SJSA1 (cell line): Measurements from ENCODE around the gene MTF1. TPM values are rescaled to one million over a fixed set of nuclear protein-coding genes. Genes with fewer than 3 reads are reported as not detected.

Experiments used
- DNase-seq, 2 experiments: peaks; one replicate each; pipeline ENCODE4 v3.0.0-alpha.2; 2015 to 2020; ENCODE audit warnings: low spot score in 2 of 2, low read depth in 1 of 2
- H3K27ac ChIP-seq: fragments of 250-450 bp; sonication (Bioruptor Pico); 2 replicates; pipeline ENCODE4 v1.5.1; 2020; ENCODE audit warnings: mild to moderate bottlenecking, moderate library complexity
- H3K27me3 ChIP-seq: fragments of 250-450 bp; sonication (Bioruptor Pico); replicated peaks from 2 replicates; pipeline ENCODE4 v1.5.1; 2020; ENCODE audit warnings: mild to moderate bottlenecking, moderate library complexity
- H3K36me3 ChIP-seq: fragments of 250-450 bp; sonication (Bioruptor Pico); 2 replicates; pipeline ENCODE4 v1.5.1; 2020; ENCODE audit warnings: mild to moderate bottlenecking
- H3K4me1 ChIP-seq: fragments of 250-450 bp; sonication (Bioruptor Pico); replicated peaks from 2 replicates; pipeline ENCODE4 v1.6.1; 2021; ENCODE audit warnings: mild to moderate bottlenecking
- H3K4me3 ChIP-seq: fragments of 250-450 bp; sonication (Bioruptor Pico); 2 replicates; pipeline ENCODE4 v1.5.1; 2020; ENCODE audit warnings: mild to moderate bottlenecking
- H3K9me3 ChIP-seq: fragments of 250-450 bp; sonication (Bioruptor Pico); replicated peaks from 2 replicates; pipeline ENCODE4 v1.5.1; 2020; ENCODE audit warnings: mild to moderate bottlenecking
- total RNA-seq: library from RNA; depleted of rRNA; stranded (reverse); fragments of >200 nt; shearing (Covaris generic); gene quantifications from 2 replicates; pipeline ENCODE4 v1.2.3, GENCODE V29; 2014

Gene MTF1
- total RNA-seq, 1 experiment from 2014 or later, result 2.6 TPM

GRCh38 chr1:37860346-37860666, 914 bp upstream of the MTF1 start:
- Histone ChIP-seq H3K9me3 (no peaks in the 10 kb centered on the region), H3K4me3 (peak overlapping the region; percentile 76), H3K36me3 (peaks cover 35% of the 10 kb centered on the region), H3K27me3 (no peaks in the 10 kb centered on the region), H3K27ac (no peak overlapping the region), H3K4me1 (peaks cover 10% of the 10 kb centered on the region)
- DNase-seq, result no peak

GRCh38 chr1:37858931-37859506, 373 bp downstream of the MTF1 start:
- H3K4me1 ChIP-seq, result peaks cover 10% of the 10 kb centered on the region
- no peak for DNase-seq

GRCh38 chr1:37854406-37854805, 5.0 kb downstream of the MTF1 start:
- Histone ChIP-seq H3K9me3 (0 out of 2 replicates have a peak, but pooled peaks cover 2% of the 10 kb centered on the region), H3K36me3 (peaks cover 59% of the 10 kb centered on the region), H3K27me3 (no peaks in the 10 kb centered on the region), H3K4me1 (peaks cover 7% of the 10 kb centered on the region), H3K4me3 (no peak overlapping the region), H3K27ac (no peak overlapping the region)
- DNase-seq, result no peak

More at GRCh38 chr1:37858931-37859506, 373 bp downstream of the MTF1 start:
- peak overlapping the region; percentile 76 for H3K4me3 ChIP-seq
- peak overlapping the region; percentile 58 for H3K27ac ChIP-seq
- H3K9me3 ChIP-seq, result no peaks in the 10 kb centered on the region
- H3K36me3 ChIP-seq, result peaks cover 39% of the 10 kb centered on the region
- H3K27me3 ChIP-seq, result no peaks in the 10 kb centered on the region

GRCh38 chr1:37853157-37853556, 6.2 kb downstream of the MTF1 start:
- peaks cover 66% of the 10 kb centered on the region for H3K36me3 ChIP-seq
- DNase-seq, result no peak
- no peak overlapping the region for H3K4me3 ChIP-seq
- H3K4me1 ChIP-seq, result peaks cover 2% of the 10 kb centered on the region
- no peak overlapping the region for H3K27ac ChIP-seq
- H3K9me3 ChIP-seq, result 0 out of 2 replicates have a peak, but pooled peaks cover 2% of the 10 kb centered on the region
- no peaks in the 10 kb centered on the region for H3K27me3 ChIP-seq

- Histone ChIP-seq H3K36me3 (peaks cover 69% of the 10 kb centered on the region), H3K4me3 (no peak overlapping the region), H3K27me3 (no peaks in the 10 kb centered on the region), H3K9me3 (0 out of 2 replicates have a peak, but pooled peaks cover 2% of the 10 kb centered on the region), H3K27ac (no peak overlapping the region), H3K4me1 (no peaks in the 10 kb centered on the region)
- DNase-seq, result no peak
These were observed 7.6 kb downstream of the MTF1 start for GRCh38 chr1:37851782-37852210.

GRCh38 chr1:37851262-37851661, 8.1 kb downstream of the MTF1 start:
- 0 out of 2 replicates have a peak, but pooled peaks cover 2% of the 10 kb centered on the region for H3K9me3 ChIP-seq
- no peak overlapping the region for H3K4me3 ChIP-seq
- no peaks in the 10 kb centered on the region for H3K27me3 ChIP-seq
- H3K36me3 ChIP-seq, result peaks cover 71% of the 10 kb centered on the region
- no peaks in the 10 kb centered on the region for H3K4me1 ChIP-seq
- no peak for DNase-seq
- no peak overlapping the region for H3K27ac ChIP-seq

GRCh38 chr1:37850352-37850955, 8.9 kb downstream of the MTF1 start:
- Histone ChIP-seq H3K9me3 (0 out of 2 replicates have a peak, but pooled peaks cover 2% of the 10 kb centered on the region), H3K4me3 (no peak overlapping the region), H3K36me3 (peaks cover 75% of the 10 kb centered on the region), H3K4me1 (no peaks in the 10 kb centered on the region), H3K27me3 (no peaks in the 10 kb centered on the region), H3K27ac (no peak overlapping the region)
- DNase-seq, result no peak

GRCh38 chr1:37849480-37849879, 9.9 kb downstream of the MTF1 start:
- no peak overlapping the region for H3K4me3 ChIP-seq
- H3K27me3 ChIP-seq, result no peaks in the 10 kb centered on the region
- DNase-seq, result no peak
- peaks cover 69% of the 10 kb centered on the region for H3K36me3 ChIP-seq
- no peaks in the 10 kb centered on the region for H3K4me1 ChIP-seq
- peaks cover 2% of the 10 kb centered on the region; the same call in 1 of the 2 replicates for H3K9me3 ChIP-seq
- no peak overlapping the region for H3K27ac ChIP-seq

GRCh38 chr1:37846647-37847339, 12.6 kb downstream of the MTF1 start:
- Histone ChIP-seq H3K36me3 (peaks cover 54% of the 10 kb centered on the region), H3K4me3 (no peak overlapping the region), H3K4me1 (no peaks in the 10 kb centered on the region), H3K27ac (no peak overlapping the region), H3K27me3 (no peaks in the 10 kb centered on the region), H3K9me3 (peaks cover 2% of the 10 kb centered on the region; the same call in 1 of the 2 replicates)
- DNase-seq, result no peak

- no peak overlapping the region for H3K4me3 ChIP-seq
- no peak overlapping the region for H3K27ac ChIP-seq
- no peak for DNase-seq
- H3K27me3 ChIP-seq, result no peaks in the 10 kb centered on the region
- peaks cover 50% of the 10 kb centered on the region for H3K36me3 ChIP-seq
- no peaks in the 10 kb centered on the region for H3K4me1 ChIP-seq
- peaks cover 2% of the 10 kb centered on the region; the same call in 1 of the 2 replicates for H3K9me3 ChIP-seq
These were observed 13.6 kb downstream of the MTF1 start for GRCh38 chr1:37845786-37846185.

- DNase-seq, result no peak
- H3K4me1 ChIP-seq, result no peaks in the 10 kb centered on the region
- H3K4me3 ChIP-seq, result no peak overlapping the region
- no peaks in the 10 kb centered on the region for H3K27me3 ChIP-seq
- H3K36me3 ChIP-seq, result peaks cover 45% of the 10 kb centered on the region
- H3K9me3 ChIP-seq, result no peaks in the 10 kb centered on the region; the same call in 1 of the 2 replicates
- H3K27ac ChIP-seq, result no peak overlapping the region
These were observed 14.2 kb downstream of the MTF1 start for GRCh38 chr1:37845049-37845646.

- Histone ChIP-seq H3K27me3 (no peaks in the 10 kb centered on the region), H3K9me3 (no peaks in the 10 kb centered on the region; the same call in 1 of the 2 replicates), H3K4me1 (no peaks in the 10 kb centered on the region), H3K4me3 (no peak overlapping the region), H3K27ac (no peak overlapping the region), H3K36me3 (peaks cover 48% of the 10 kb centered on the region)
- DNase-seq, result no peak
These were observed 14.9 kb downstream of the MTF1 start for GRCh38 chr1:37844536-37844935.

GRCh38 chr1:37841652-37842051, 17.7 kb downstream of the MTF1 start:
- Histone ChIP-seq H3K36me3 (peaks cover 41% of the 10 kb centered on the region), H3K4me1 (no peaks in the 10 kb centered on the region)

GRCh38 chr1:37840711-37841110, 18.7 kb downstream of the MTF1 start:
- Histone ChIP-seq H3K27me3 (no peaks in the 10 kb centered on the region), H3K9me3 (no peaks in the 10 kb centered on the region; the same call in 1 of the 2 replicates), H3K36me3 (peaks cover 39% of the 10 kb centered on the region), H3K4me3 (no peak overlapping the region), H3K27ac (no peak overlapping the region), H3K4me1 (no peaks in the 10 kb centered on the region)
- DNase-seq, result no peak

More at GRCh38 chr1:37841652-37842051, 17.7 kb downstream of the MTF1 start:
- Histone ChIP-seq H3K4me3 (no peak overlapping the region), H3K9me3 (no peaks in the 10 kb centered on the region; the same call in 1 of the 2 replicates), H3K27ac (no peak overlapping the region), H3K27me3 (no peaks in the 10 kb centered on the region)
- no peak for DNase-seq
